ENCODE data around the gene MST1R. TPM values are rescaled to one million over a fixed set of nuclear protein-coding genes. Genes with fewer than 3 reads are reported as not detected.

Gene MST1R
- total and polyA plus RNA-seq, 2 of the 4 experiments (the other 2 are of a cell fraction): under 0.01 to 0.14 TPM

DNA sequence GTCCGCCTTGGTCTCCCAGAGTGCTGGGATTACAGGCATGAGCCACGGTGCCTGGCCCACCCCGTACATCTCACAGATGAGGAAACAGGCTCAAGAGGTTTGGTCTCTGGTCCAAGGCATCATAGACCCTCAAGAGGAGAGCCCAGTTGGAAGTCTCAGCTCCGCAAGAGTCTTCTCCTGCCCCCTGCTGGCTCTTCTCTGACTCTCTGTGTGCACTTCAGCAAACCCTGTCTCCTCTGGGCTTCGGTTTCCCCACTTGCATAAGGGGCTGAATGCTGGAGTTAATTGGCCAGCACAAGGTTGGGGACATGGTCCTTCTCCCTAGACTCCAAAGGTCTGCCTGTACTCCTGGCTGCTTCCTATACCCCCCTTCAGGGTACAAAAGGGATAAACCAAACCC lies 3.9 kb downstream of the MST1R start:
- BruUV-seq (replicated peaks): no TSS peak
- H3K9me3 ChIP-seq (ENCODE audit: control insufficient read depth, insufficient read depth, low read length): no peaks in the 10 kb centered on the region
- H3K18ac ChIP-seq (ENCODE audit: low read depth, low read length): no peak overlapping the region
- H4K20me1 ChIP-seq (ENCODE audit: insufficient read depth, low read length): no peaks in the 10 kb centered on the region
- no peak overlapping the region for H3K27ac ChIP-seq (ENCODE audit: insufficient read depth, low read length)
- no peak overlapping the region for H2AK9ac ChIP-seq (replicated peaks; ENCODE audit: low read depth, low read length, poor library complexity)
- H2AFZ ChIP-seq (replicated peaks; ENCODE audit: low read length, poor library complexity): no peak overlapping the region
- H3K9me1 ChIP-seq (ENCODE audit: insufficient read depth, low read length): peaks cover 2% of the 10 kb centered on the region; the same call in 1 of the 2 replicates
- H3K36me3 ChIP-seq (ENCODE audit: control insufficient read depth, insufficient read depth, low read length): no peaks in the 10 kb centered on the region
- H3K14ac ChIP-seq (replicated peaks; ENCODE audit: low read depth, low read length): no peak overlapping the region
- H2BK120ac ChIP-seq (ENCODE audit: low read depth, low read length): no peak overlapping the region
- DNase-seq (no peak), ATAC-seq (ENCODE audit: low read depth) (no peak)
- in situ Hi-C loops (cut with MboI; ENCODE audit: low sequenced_read_pairs): no loop called here
- H3K4ac ChIP-seq (ENCODE audit: low read depth, low read length): no peak overlapping the region
- no peak overlapping the region for H2AK5ac ChIP-seq (ENCODE audit: low read depth, low read length)
- dilution Hi-C loops (cut with HindIII; ENCODE audit: low sequenced_read_pairs, unreplicated experiment): no loop called here
- TF ChIP-seq, protein P1, sequence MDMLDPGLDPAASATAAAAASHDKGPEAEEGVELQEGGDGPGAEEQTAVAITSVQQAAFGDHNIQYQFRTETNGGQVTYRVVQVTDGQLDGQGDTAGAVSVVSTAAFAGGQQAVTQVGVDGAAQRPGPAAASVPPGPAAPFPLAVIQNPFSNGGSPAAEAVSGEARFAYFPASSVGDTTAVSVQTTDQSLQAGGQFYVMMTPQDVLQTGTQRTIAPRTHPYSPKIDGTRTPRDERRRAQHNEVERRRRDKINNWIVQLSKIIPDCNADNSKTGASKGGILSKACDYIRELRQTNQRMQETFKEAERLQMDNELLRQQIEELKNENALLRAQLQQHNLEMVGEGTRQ (IDR thresholded peaks at IDR 0.05; ENCODE audit: low read depth, low read length): no peak
- TF ChIP-seq RAD21 (IDR thresholded peaks at IDR 0.05; ENCODE audit: low read length) (no peak), POLR2A (IDR thresholded peaks at IDR 0.05; ENCODE audit: low read depth, low read length) (no peak)
- TF ChIP-seq, protein P2, sequence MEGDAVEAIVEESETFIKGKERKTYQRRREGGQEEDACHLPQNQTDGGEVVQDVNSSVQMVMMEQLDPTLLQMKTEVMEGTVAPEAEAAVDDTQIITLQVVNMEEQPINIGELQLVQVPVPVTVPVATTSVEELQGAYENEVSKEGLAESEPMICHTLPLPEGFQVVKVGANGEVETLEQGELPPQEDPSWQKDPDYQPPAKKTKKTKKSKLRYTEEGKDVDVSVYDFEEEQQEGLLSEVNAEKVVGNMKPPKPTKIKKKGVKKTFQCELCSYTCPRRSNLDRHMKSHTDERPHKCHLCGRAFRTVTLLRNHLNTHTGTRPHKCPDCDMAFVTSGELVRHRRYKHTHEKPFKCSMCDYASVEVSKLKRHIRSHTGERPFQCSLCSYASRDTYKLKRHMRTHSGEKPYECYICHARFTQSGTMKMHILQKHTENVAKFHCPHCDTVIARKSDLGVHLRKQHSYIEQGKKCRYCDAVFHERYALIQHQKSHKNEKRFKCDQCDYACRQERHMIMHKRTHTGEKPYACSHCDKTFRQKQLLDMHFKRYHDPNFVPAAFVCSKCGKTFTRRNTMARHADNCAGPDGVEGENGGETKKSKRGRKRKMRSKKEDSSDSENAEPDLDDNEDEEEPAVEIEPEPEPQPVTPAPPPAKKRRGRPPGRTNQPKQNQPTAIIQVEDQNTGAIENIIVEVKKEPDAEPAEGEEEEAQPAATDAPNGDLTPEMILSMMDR (conservative IDR thresholded peaks at IDR 0.05; ENCODE audit: low read depth, low read length): peak; percentile 24; the same call in 1 of the 2 replicates
- no peak overlapping the region for H3K23ac ChIP-seq (ENCODE audit: low read depth, low read length)
- H3K4me2 ChIP-seq (ENCODE audit: low read depth, low read length): no peak overlapping the region
- intact Hi-C loops (cut with micrococcal nuclease): no loop called here
- peaks cover 10% of the 10 kb centered on the region for H3K4me1 ChIP-seq (ENCODE audit: control insufficient read depth, insufficient read depth, low read length)
- WGBS, 2 experiments (ENCODE audit: extremely low coverage in 2 of 2, insufficient read length in 1 of 2): 59% methylated on average over 2 of the region's 5 CpGs; no CpG with 5 or more reads in 1 of the 2 experiments
- no peak overlapping the region for H4K8ac ChIP-seq (ENCODE audit: low read depth in 2 of 2, low read length in 2 of 2)
- no peaks in the 10 kb centered on the region for H3K79me1 ChIP-seq (ENCODE audit: low read depth in 1 of 2, low read length in 2 of 2)
- no peaks in the 10 kb centered on the region for H3K27me3 ChIP-seq (ENCODE audit: control insufficient read depth, insufficient read depth, low read length)
- H3K56ac ChIP-seq (ENCODE audit: extremely low read depth, insufficient read depth, low read length): no peak overlapping the region
- no peak overlapping the region for H2BK5ac ChIP-seq (ENCODE audit: low read depth, low read length, poor library complexity, severe bottlenecking)
- no peak overlapping the region for H2BK20ac ChIP-seq (ENCODE audit: low read depth, low read length)
- H3K9ac ChIP-seq (ENCODE audit: low read depth, low read length): no peak overlapping the region
- no peak overlapping the region for H2BK15ac ChIP-seq (ENCODE audit: low read depth, low read length)
- H4K5ac ChIP-seq (ENCODE audit: low read depth, low read length): no peak overlapping the region
- H3K4me3 ChIP-seq (ENCODE audit: insufficient read depth, low read depth, low read length): no peak overlapping the region
- POLR2A ChIA-PET (ENCODE audit: unreplicated experiment): no interaction called here
- H4K91ac ChIP-seq (ENCODE audit: insufficient read depth, low read depth, low read length): no peak overlapping the region
- CTCF ChIA-PET: no interaction called here
